Mononuclear cell (primary cell): ENCODE data around the gene PNPLA2. TPM values are rescaled to one million over a fixed set of nuclear protein-coding genes. Genes with fewer than 3 reads are reported as not detected.

Source experiments
- H3K27me3 ChIP-seq: 2 replicates; pipeline ENCODE4 v1.6.0; 2011; ENCODE audit warnings: low read length, control low read depth; ENCODE audit not compliant: insufficient read depth
- H3K4me1 ChIP-seq: 2 replicates; pipeline ENCODE4 v1.5.1; 2011; ENCODE audit warnings: mild to moderate bottlenecking, low read length, control low read depth; ENCODE audit not compliant: insufficient read depth
- H3K4me3 ChIP-seq: 2 replicates; pipeline ENCODE4 v1.5.1; 2011; ENCODE audit warnings: mild to moderate bottlenecking, low read length, moderate library complexity
- H3K9me3 ChIP-seq: 2 replicates; pipeline ENCODE4 v1.5.1; 2011; ENCODE audit warnings: low read depth, mild to moderate bottlenecking, control low read depth, low read length
- total RNA-seq: library from RNA; depleted of rRNA; stranded (reverse); fragments of >200 nt; gene quantifications from one replicate; pipeline ENCODE4 v1.2.3, GENCODE V29; 2012

The PNPLA2 gene
- total RNA-seq, 1 donor: 81.0 TPM

DNA sequence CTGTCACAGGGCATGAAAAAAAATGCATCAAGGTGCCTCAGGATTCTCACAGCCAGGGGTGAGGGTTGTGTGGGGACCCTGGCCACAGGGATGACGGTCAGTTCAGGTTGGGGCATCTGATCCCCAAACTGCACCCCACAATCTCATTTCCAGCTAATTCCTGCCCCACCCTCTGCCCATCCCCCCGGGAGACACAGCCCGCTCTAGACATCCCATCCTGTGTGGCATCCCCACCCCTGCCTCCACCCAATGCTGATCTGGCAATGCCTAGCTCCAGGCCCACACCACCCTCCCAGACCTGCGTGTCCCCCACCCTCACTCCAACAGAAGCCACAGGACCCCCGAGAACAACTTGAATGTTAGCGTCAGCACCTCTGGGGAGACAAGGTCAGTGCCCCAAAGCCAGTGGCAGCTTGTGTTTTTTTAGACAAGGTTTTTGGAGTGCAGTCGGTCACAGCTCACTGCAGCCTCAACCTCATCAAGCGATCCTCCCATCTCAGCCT, 49.2 kb downstream of the PNPLA2 start:
- no peaks in the 10 kb centered on the region for H3K4me1 ChIP-seq
- H3K4me3 ChIP-seq: no peak overlapping the region
- no peaks in the 10 kb centered on the region for H3K9me3 ChIP-seq
- no peaks in the 10 kb centered on the region for H3K27me3 ChIP-seq

- Histone ChIP-seq H3K4me1 (no peaks in the 10 kb centered on the region), H3K9me3 (no peaks in the 10 kb centered on the region), H3K27me3 (no peaks in the 10 kb centered on the region), H3K4me3 (no peak overlapping the region)
Measured at GRCh38 chr11:868394-868793, 49.7 kb downstream of the PNPLA2 start.

- no peak overlapping the region for H3K4me3 ChIP-seq
- no peaks in the 10 kb centered on the region for H3K27me3 ChIP-seq
- no peaks in the 10 kb centered on the region for H3K9me3 ChIP-seq
- H3K4me1 ChIP-seq: no peaks in the 10 kb centered on the region
Measured at GRCh38 chr11:868802-869201, 50.1 kb downstream of the PNPLA2 start.

- H3K27me3 ChIP-seq: no peaks in the 10 kb centered on the region
- no peaks in the 10 kb centered on the region for H3K4me1 ChIP-seq
- H3K9me3 ChIP-seq: no peaks in the 10 kb centered on the region
- H3K4me3 ChIP-seq: no peak overlapping the region
Measured at GRCh38 chr11:869399-870126, 50.8 kb downstream of the PNPLA2 start.

DNA sequence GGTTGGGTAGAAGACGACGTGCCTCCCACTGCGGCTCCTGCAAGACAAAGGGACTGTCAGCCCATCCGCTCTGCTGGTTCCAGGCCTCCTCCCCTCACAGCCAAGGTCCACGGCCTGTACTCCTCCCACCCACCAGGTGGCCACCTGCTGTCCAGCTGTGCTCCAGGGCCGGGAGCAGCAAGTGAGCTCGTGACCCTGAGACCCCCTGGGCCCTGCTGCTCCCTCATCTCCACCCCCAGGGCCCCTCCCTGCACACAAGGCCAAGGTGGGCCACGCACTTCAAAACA, 51.4 kb downstream of the PNPLA2 start:
- no peaks in the 10 kb centered on the region for H3K4me1 ChIP-seq
- no peak overlapping the region for H3K4me3 ChIP-seq
- H3K27me3 ChIP-seq: no peaks in the 10 kb centered on the region
- no peaks in the 10 kb centered on the region for H3K9me3 ChIP-seq

GRCh38 chr11:870418-870817, 51.7 kb downstream of the PNPLA2 start:
- Histone ChIP-seq H3K4me1 (no peaks in the 10 kb centered on the region), H3K27me3 (no peaks in the 10 kb centered on the region), H3K4me3 (no peak overlapping the region), H3K9me3 (no peaks in the 10 kb centered on the region)

GRCh38 chr11:871472-871871, 52.8 kb downstream of the PNPLA2 start:
- Histone ChIP-seq H3K4me1 (no peaks in the 10 kb centered on the region), H3K27me3 (no peaks in the 10 kb centered on the region), H3K4me3 (no peak overlapping the region), H3K9me3 (no peaks in the 10 kb centered on the region)

- no peaks in the 10 kb centered on the region for H3K27me3 ChIP-seq
- H3K4me1 ChIP-seq: no peaks in the 10 kb centered on the region
- H3K4me3 ChIP-seq: no peak overlapping the region
- no peaks in the 10 kb centered on the region for H3K9me3 ChIP-seq
Measured at GRCh38 chr11:872799-873198, 54.1 kb downstream of the PNPLA2 start.

GRCh38 chr11:873706-874105, 55.0 kb downstream of the PNPLA2 start:
- H3K4me3 ChIP-seq: no peak overlapping the region
- no peaks in the 10 kb centered on the region for H3K4me1 ChIP-seq
- H3K9me3 ChIP-seq: no peaks in the 10 kb centered on the region
- H3K27me3 ChIP-seq: no peaks in the 10 kb centered on the region

Other genes with a start within 250 kb of the PNPLA2 start
- 25.1 TPM for gene PHRF1, start 242.4 kb upstream of the PNPLA2 start, total RNA-seq
- gene IRF7, start 203.0 kb upstream of the PNPLA2 start, total RNA-seq: 50.9 TPM
- gene CDHR5, start 194.0 kb upstream of the PNPLA2 start, total RNA-seq: 0.10 TPM
- gene SCT, start 191.7 kb upstream of the PNPLA2 start, total RNA-seq: not detected
- gene DRD4, start 181.6 kb upstream of the PNPLA2 start, total RNA-seq: 0.10 TPM
- 30.7 TPM for gene DEAF1, start 123.7 kb upstream of the PNPLA2 start, total RNA-seq
- gene TMEM80, start 123.1 kb upstream of the PNPLA2 start, total RNA-seq: 8.3 TPM
- 2.1 TPM for gene EPS8L2, start 112.7 kb upstream of the PNPLA2 start, total RNA-seq
- gene TALDO1, start 71.5 kb upstream of the PNPLA2 start, total RNA-seq: 141 TPM
- 7.2 TPM for gene GATD1, start 41.4 kb upstream of the PNPLA2 start, total RNA-seq
- not detected for gene CEND1, start 28.8 kb upstream of the PNPLA2 start, total RNA-seq
- gene SLC25A22, start 20.6 kb upstream of the PNPLA2 start, total RNA-seq: 3.5 TPM
- gene PIDD1, start 13.7 kb upstream of the PNPLA2 start, total RNA-seq: 6.2 TPM
- 653 TPM for gene RPLP2, start 8.9 kb upstream of the PNPLA2 start, total RNA-seq
- 0.84 TPM for gene CRACR2B, start 9.0 kb downstream of the PNPLA2 start, total RNA-seq
- gene CD151, start 14.0 kb downstream of the PNPLA2 start, total RNA-seq: 28.5 TPM
- 11.2 TPM for gene POLR2L, start 23.6 kb downstream of the PNPLA2 start, total RNA-seq
- 15.5 TPM for gene TSPAN4, start 23.9 kb downstream of the PNPLA2 start, total RNA-seq
- gene CHID1, start 91.9 kb downstream of the PNPLA2 start, total RNA-seq: 8.2 TPM
- 40.0 TPM for gene AP2A2, start 107.0 kb downstream of the PNPLA2 start, total RNA-seq
- under 0.01 TPM for gene MUC6, start 217.8 kb downstream of the PNPLA2 start, total RNA-seq